ENCODE results near the gene ZNHIT3. TPM values are rescaled to one million over a fixed set of nuclear protein-coding genes. Genes with fewer than 3 reads are reported as not detected.

The ZNHIT3 gene
- total and polyA plus RNA-seq, 4 donors, result 8.1 to 24.2 (median 19.1) TPM

- WGBS, result under 1% methylated on average over 10 of the region's 10 CpGs
- peak overlapping the region; percentile 99 to 100 for H3K27ac ChIP-seq (ENCODE audit: low read depth in 1 of 2, low read length in 2 of 2)
- peak; percentile 59 for DNase-seq (ENCODE audit: low spot score)
- peaks cover 0 to 3% (median 1%) of the 10 kb centered on the region in 4 donors for H3K36me3 ChIP-seq (ENCODE audit: control insufficient read depth in 4 of 4, insufficient read depth in 3 of 4, low read depth in 1 of 4, low read length in 3 of 4)
- H3K27me3 ChIP-seq (ENCODE audit: control insufficient read depth in 4 of 4, insufficient read depth in 4 of 4, low read length in 3 of 4), result no peaks in the 10 kb centered on the region
- peaks cover 4 to 40% (median 29%) of the 10 kb centered on the region in 4 donors for H3K4me1 ChIP-seq (ENCODE audit: control insufficient read depth in 4 of 4, insufficient read depth in 4 of 4, low read length in 3 of 4)
- peak overlapping the region; percentile 63 to 96 for H3K9ac ChIP-seq (ENCODE audit: low read depth in 1 of 2, low read length in 2 of 2)
- TF ChIP-seq HNF4G (IDR thresholded peaks at IDR 0.05), result no peak
- TF ChIP-seq YY1 (IDR thresholded peaks at IDR 0.05), result no peak
- no peak for TF ChIP-seq RXRA (IDR thresholded peaks at IDR 0.05)
- TF ChIP-seq MAX (IDR thresholded peaks at IDR 0.05), result no peak
- no peak for TF ChIP-seq ATF3 (IDR thresholded peaks at IDR 0.05)
- TF ChIP-seq RAD21 (IDR thresholded peaks at IDR 0.05), result peak in 1 of 2 donors; percentile 11
- no peak for TF ChIP-seq JUND (IDR thresholded peaks at IDR 0.05)
- TF ChIP-seq, protein P1, sequence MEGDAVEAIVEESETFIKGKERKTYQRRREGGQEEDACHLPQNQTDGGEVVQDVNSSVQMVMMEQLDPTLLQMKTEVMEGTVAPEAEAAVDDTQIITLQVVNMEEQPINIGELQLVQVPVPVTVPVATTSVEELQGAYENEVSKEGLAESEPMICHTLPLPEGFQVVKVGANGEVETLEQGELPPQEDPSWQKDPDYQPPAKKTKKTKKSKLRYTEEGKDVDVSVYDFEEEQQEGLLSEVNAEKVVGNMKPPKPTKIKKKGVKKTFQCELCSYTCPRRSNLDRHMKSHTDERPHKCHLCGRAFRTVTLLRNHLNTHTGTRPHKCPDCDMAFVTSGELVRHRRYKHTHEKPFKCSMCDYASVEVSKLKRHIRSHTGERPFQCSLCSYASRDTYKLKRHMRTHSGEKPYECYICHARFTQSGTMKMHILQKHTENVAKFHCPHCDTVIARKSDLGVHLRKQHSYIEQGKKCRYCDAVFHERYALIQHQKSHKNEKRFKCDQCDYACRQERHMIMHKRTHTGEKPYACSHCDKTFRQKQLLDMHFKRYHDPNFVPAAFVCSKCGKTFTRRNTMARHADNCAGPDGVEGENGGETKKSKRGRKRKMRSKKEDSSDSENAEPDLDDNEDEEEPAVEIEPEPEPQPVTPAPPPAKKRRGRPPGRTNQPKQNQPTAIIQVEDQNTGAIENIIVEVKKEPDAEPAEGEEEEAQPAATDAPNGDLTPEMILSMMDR (IDR thresholded peaks at IDR 0.05; ENCODE audit: low read depth, low read length, missing input control), result peak; percentile 8
- TF ChIP-seq NR2F2 (IDR thresholded peaks at IDR 0.05), result no peak
- no peak for TF ChIP-seq FOXA1 (IDR thresholded peaks at IDR 0.05)
- TF ChIP-seq TAF1 (conservative IDR thresholded peaks at IDR 0.05), result no peak
- TF ChIP-seq GABPA (IDR thresholded peaks at IDR 0.05 in 1 of 2, conservative IDR thresholded peaks at IDR 0.05 in 1 of 2), result no peak
- TF ChIP-seq HNF4A (conservative IDR thresholded peaks at IDR 0.05), result no peak
- no peak for TF ChIP-seq FOXA2 (IDR thresholded peaks at IDR 0.05)
- TF ChIP-seq SP1 (IDR thresholded peaks at IDR 0.05), result no peak
- TF ChIP-seq EGR1 (IDR thresholded peaks at IDR 0.05; ENCODE audit: low read depth in 2 of 2), result no peak
- TF ChIP-seq, protein P2, sequence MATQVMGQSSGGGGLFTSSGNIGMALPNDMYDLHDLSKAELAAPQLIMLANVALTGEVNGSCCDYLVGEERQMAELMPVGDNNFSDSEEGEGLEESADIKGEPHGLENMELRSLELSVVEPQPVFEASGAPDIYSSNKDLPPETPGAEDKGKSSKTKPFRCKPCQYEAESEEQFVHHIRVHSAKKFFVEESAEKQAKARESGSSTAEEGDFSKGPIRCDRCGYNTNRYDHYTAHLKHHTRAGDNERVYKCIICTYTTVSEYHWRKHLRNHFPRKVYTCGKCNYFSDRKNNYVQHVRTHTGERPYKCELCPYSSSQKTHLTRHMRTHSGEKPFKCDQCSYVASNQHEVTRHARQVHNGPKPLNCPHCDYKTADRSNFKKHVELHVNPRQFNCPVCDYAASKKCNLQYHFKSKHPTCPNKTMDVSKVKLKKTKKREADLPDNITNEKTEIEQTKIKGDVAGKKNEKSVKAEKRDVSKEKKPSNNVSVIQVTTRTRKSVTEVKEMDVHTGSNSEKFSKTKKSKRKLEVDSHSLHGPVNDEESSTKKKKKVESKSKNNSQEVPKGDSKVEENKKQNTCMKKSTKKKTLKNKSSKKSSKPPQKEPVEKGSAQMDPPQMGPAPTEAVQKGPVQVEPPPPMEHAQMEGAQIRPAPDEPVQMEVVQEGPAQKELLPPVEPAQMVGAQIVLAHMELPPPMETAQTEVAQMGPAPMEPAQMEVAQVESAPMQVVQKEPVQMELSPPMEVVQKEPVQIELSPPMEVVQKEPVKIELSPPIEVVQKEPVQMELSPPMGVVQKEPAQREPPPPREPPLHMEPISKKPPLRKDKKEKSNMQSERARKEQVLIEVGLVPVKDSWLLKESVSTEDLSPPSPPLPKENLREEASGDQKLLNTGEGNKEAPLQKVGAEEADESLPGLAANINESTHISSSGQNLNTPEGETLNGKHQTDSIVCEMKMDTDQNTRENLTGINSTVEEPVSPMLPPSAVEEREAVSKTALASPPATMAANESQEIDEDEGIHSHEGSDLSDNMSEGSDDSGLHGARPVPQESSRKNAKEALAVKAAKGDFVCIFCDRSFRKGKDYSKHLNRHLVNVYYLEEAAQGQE (IDR thresholded peaks at IDR 0.05), result no peak
- peak overlapping the region; percentile 51 to 97 (median 93) for H3K4me3 ChIP-seq (ENCODE audit: low read depth in 1 of 3, low read length in 3 of 3)
- H3K9me3 ChIP-seq (ENCODE audit: control insufficient read depth in 4 of 4, low read length in 3 of 4), result no peaks in the 10 kb centered on the region
These were observed 57.5 kb downstream of the ZNHIT3 start for GRCh38 chr17:36544044-36544306.

GRCh38 chr17:36544307-36545076, 58.0 kb downstream of the ZNHIT3 start, which contains the start of gene GGNBP2:
Gene GGNBP2, plus strand, starts transcription at chr17:36544919. Its CDS starts 806 bp downstream, at chr17:36545725.
- peak within 1 kb of the TSS; percentile 93 to 98 for H3K9ac ChIP-seq (ENCODE audit: low read depth in 1 of 2, low read length in 2 of 2)
- H3K4me1 ChIP-seq (ENCODE audit: control insufficient read depth in 4 of 4, insufficient read depth in 4 of 4, low read length in 3 of 4), result peaks cover 4 to 40% (median 29%) of the 10 kb centered on the region in 4 donors
- H3K27ac ChIP-seq (ENCODE audit: low read depth in 1 of 2, low read length in 2 of 2), result peak within 1 kb of the TSS; percentile 99 to 100
- no peaks in the 10 kb centered on the region for H3K9me3 ChIP-seq (ENCODE audit: control insufficient read depth in 4 of 4, low read length in 3 of 4)
- H3K4me3 ChIP-seq (ENCODE audit: low read depth in 1 of 3, low read length in 3 of 3), result peak within 1 kb of the TSS; percentile 93 to 98 (median 97)
- DNase-seq (ENCODE audit: low spot score), result peak; percentile 90
- H3K27me3 ChIP-seq (ENCODE audit: control insufficient read depth in 4 of 4, insufficient read depth in 4 of 4, low read length in 3 of 4), result no peaks in the 10 kb centered on the region
- H3K36me3 ChIP-seq (ENCODE audit: control insufficient read depth in 4 of 4, insufficient read depth in 3 of 4, low read depth in 1 of 4, low read length in 3 of 4), result peaks cover 0 to 3% (median 1%) of the 10 kb centered on the region in 4 donors
- under 1% methylated on average over 71 of the region's 71 CpGs for WGBS
- TF ChIP-seq EGR1 (IDR thresholded peaks at IDR 0.05; ENCODE audit: low read depth in 2 of 2), result peak in 1 of 2 donors; percentile 31
- peak; percentile 51 for TF ChIP-seq TAF1 (conservative IDR thresholded peaks at IDR 0.05)
- TF ChIP-seq RXRA (IDR thresholded peaks at IDR 0.05), result no peak
- TF ChIP-seq HNF4A (conservative IDR thresholded peaks at IDR 0.05), result peak in 1 of 2 donors; percentile 5
- no peak for TF ChIP-seq RAD21 (IDR thresholded peaks at IDR 0.05)
- peak; percentile 27 for TF ChIP-seq YY1 (IDR thresholded peaks at IDR 0.05)
- TF ChIP-seq, protein P1 (IDR thresholded peaks at IDR 0.05; ENCODE audit: low read depth, low read length, missing input control), result no peak
- peak; percentile 98 for TF ChIP-seq ZBTB33 (IDR thresholded peaks at IDR 0.05)
